Hepatocyte (in vitro differentiated cells): ENCODE measurements around the gene C12orf43. TPM values are rescaled to one million over a fixed set of nuclear protein-coding genes. Genes with fewer than 3 reads are reported as not detected.

ENCODE experiments used
- DNase-seq: peaks from one replicate; pipeline ENCODE4 v3.0.0-alpha.2; 2016; ENCODE audit warnings: low spot score
- H2AFZ ChIP-seq: fragments of 200-600 bp; sonication (generic); 2 replicates; pipeline ENCODE4 v1.6.0; 2016; ENCODE audit warnings: antibody characterized with exemption, mild to moderate bottlenecking
- H3K27ac ChIP-seq: fragments of 200-600 bp; sonication (generic); 2 replicates; pipeline ENCODE4 v1.5.1; 2016; ENCODE audit warnings: mild to moderate bottlenecking
- H3K27me3 ChIP-seq: fragments of 200-600 bp; sonication (generic); 2 replicates; pipeline ENCODE4 v1.6.1; 2016
- H3K36me3 ChIP-seq: fragments of 200-600 bp; sonication (generic); replicated peaks from 2 replicates; pipeline ENCODE4 v1.5.1; 2016; ENCODE audit warnings: low read depth; ENCODE audit not compliant: insufficient read depth
- H3K4me1 ChIP-seq: fragments of 200-600 bp; sonication (generic); 2 replicates; pipeline ENCODE4 v1.5.1; 2016; ENCODE audit warnings: mild to moderate bottlenecking, moderate library complexity; ENCODE audit not compliant: insufficient read depth
- H3K4me2 ChIP-seq: fragments of 200-600 bp; sonication (generic); 2 replicates; pipeline ENCODE4 v1.6.0; 2016
- H3K4me3 ChIP-seq: fragments of 200-600 bp; sonication (generic); 2 replicates; pipeline ENCODE4 v1.5.1; 2016; ENCODE audit warnings: mild to moderate bottlenecking
- H3K79me2 ChIP-seq: fragments of 200-600 bp; sonication (generic); 2 replicates; pipeline ENCODE4 v1.6.0; 2017; ENCODE audit warnings: mild to moderate bottlenecking
- H3K9me2 ChIP-seq: fragments of 200-600 bp; sonication (generic); replicated peaks from 2 replicates; pipeline ENCODE4 v1.6.0; 2017; ENCODE audit warnings: mild to moderate bottlenecking; ENCODE audit not compliant: insufficient read depth
- H3K9me3 ChIP-seq: fragments of 200-600 bp; sonication (generic); 2 replicates; pipeline ENCODE4 v1.5.1; 2016; ENCODE audit warnings: low read depth, mild to moderate bottlenecking
- H4K20me1 ChIP-seq: fragments of 200-600 bp; sonication (generic); 2 replicates; pipeline ENCODE4 v1.6.0; 2016; ENCODE audit warnings: mild to moderate bottlenecking; ENCODE audit not compliant: insufficient read depth, poor library complexity, severe bottlenecking
- CTCF ChIP-seq: fragments of 200-600 bp; sonication (generic); IDR thresholded peaks from 2 replicates; pipeline ENCODE4 v1.5.1; 2016; ENCODE audit warnings: antibody characterized with exemption, mild to moderate bottlenecking; ENCODE audit not compliant: poor library complexity
- EZH2 ChIP-seq: fragments of 200-600 bp; sonication (generic); IDR thresholded peaks from 2 replicates; pipeline ENCODE4 v1.6.1; 2016; ENCODE audit warnings: antibody characterized with exemption, mild to moderate bottlenecking, borderline replicate concordance
- EZH2phosphoT487 ChIP-seq: fragments of 200-600 bp; sonication (generic); IDR thresholded peaks from one replicate; pipeline ENCODE4 v1.6.1; 2018; ENCODE audit warnings: antibody characterized with exemption, mild to moderate bottlenecking, low read depth, moderate library complexity; ENCODE audit not compliant: unreplicated experiment, severe bottlenecking
- WGBS: methylation state at CpG from one replicate; pipeline ENCODE4 v1.1.6; 2016; ENCODE audit warnings: low lambda C conversion rate; ENCODE audit errors: missing lambda C conversion rate; 5-methylcytosine and 5-hydroxymethylcytosine counted together
- polyA plus RNA-seq: library from polyadenylated mRNA; unstranded; fragments of >200 nt; fragmentation: Nextera tagmentation; extraction: Ambion mirVana; gene quantifications from 2 replicates; pipeline ENCODE4 v1.2.1, GENCODE V29; 2016
- total RNA-seq: library from RNA; depleted of rRNA; stranded (reverse); fragments of >200 nt; gene quantifications from 2 replicates; pipeline ENCODE4 v1.2.3, GENCODE V29; 2014

C12orf43 gene
- total and polyA plus RNA-seq, 2 experiments from 2014 or later, result 11.3 to 11.8 TPM

- Histone ChIP-seq H3K36me3 (no peaks in the 10 kb centered on the region), H4K20me1 (no peaks in the 10 kb centered on the region), H3K79me2 (no peaks in the 10 kb centered on the region), H3K4me2 (no peak overlapping the region), H3K4me3 (no peak overlapping the region), H2AFZ (no peak overlapping the region), H3K9me3 (no peaks in the 10 kb centered on the region), H3K27ac (no peak overlapping the region), H3K9me2 (no peaks in the 10 kb centered on the region), H3K4me1 (no peaks in the 10 kb centered on the region), H3K27me3 (no peaks in the 10 kb centered on the region)
- 96% methylated on average over 16 of the region's 16 CpGs for WGBS
- no peak for DNase-seq
- TF ChIP-seq CTCF (no peak), EZH2phosphoT487 (no peak), EZH2 (no peak)
These were observed 14.3 kb downstream of the C12orf43 start for GRCh38 chr12:121001841-121002483.

GRCh38 chr12:121001060-121001459 is 15.2 kb downstream of the C12orf43 start:
- Histone ChIP-seq H3K27ac (no peak overlapping the region), H3K36me3 (no peaks in the 10 kb centered on the region), H3K9me3 (no peaks in the 10 kb centered on the region), H3K4me3 (no peak overlapping the region), H4K20me1 (no peaks in the 10 kb centered on the region), H3K4me1 (no peaks in the 10 kb centered on the region), H3K27me3 (no peaks in the 10 kb centered on the region), H3K9me2 (no peaks in the 10 kb centered on the region), H2AFZ (no peak overlapping the region), H3K79me2 (no peaks in the 10 kb centered on the region), H3K4me2 (no peak overlapping the region)
- 88% methylated on average over 11 of the region's 11 CpGs for WGBS
- no peak for DNase-seq
- no peak for TF ChIP-seq CTCF
- no peak for TF ChIP-seq EZH2phosphoT487
- no peak for TF ChIP-seq EZH2

DNA sequence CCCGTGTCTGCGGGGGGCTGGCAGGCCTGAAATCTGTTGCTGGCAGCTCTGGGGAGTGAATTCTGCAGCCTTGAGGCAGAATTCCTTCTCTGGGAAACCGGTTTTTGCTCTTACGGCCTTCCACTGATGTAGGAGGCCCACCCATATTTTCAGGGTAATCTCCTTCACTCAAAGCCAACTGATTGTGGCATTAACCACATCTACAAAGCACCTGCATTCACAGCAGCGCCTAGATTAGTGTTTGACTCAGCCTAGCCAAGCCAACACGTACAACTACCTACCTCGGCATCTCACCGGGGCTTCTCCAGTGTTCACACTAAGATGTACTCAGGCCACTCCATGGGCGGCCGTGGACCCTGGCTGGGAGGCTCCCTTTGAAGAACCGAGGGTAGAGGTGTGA is 15.8 kb downstream of the C12orf43 start:
- Histone ChIP-seq H3K9me2 (no peaks in the 10 kb centered on the region), H3K79me2 (no peaks in the 10 kb centered on the region), H3K4me1 (no peaks in the 10 kb centered on the region), H3K36me3 (no peaks in the 10 kb centered on the region), H3K4me3 (no peak overlapping the region), H3K27me3 (no peaks in the 10 kb centered on the region), H4K20me1 (no peaks in the 10 kb centered on the region), H3K27ac (no peak overlapping the region), H3K4me2 (no peak overlapping the region), H2AFZ (no peak overlapping the region), H3K9me3 (no peaks in the 10 kb centered on the region)
- DNase-seq, result no peak
- WGBS, result 86% methylated on average over 11 of the region's 11 CpGs
- TF ChIP-seq EZH2, result no peak
- TF ChIP-seq EZH2phosphoT487, result no peak
- TF ChIP-seq CTCF, result no peak
